Right lobe of liver (tissue), 4 donors: Measurements from ENCODE around the gene UACA.

Experiments
- POLR2A ChIP-seq: fragments of 450-650 bp; IDR thresholded peaks from one replicate; pipeline ENCODE4 v1.6.1; 2017; ENCODE audit warnings: antibody characterized with exemption, mild to moderate bottlenecking
- TF ChIP-seq, protein P1 (sequence below), 4 donors: fragments of 200-600 bp in 3 of 4; fragments of 450-650 bp in 1 of 4; IDR thresholded peaks; one replicate each; pipeline versions ENCODE4 v1.5.1 to v1.8.0; 2016 to 2022; ENCODE audit warnings: antibody characterized with exemption in 4 of 4, mild to moderate bottlenecking in 2 of 4
- donor health status: DM: no; HTN: no; CAD: no.
- donor health status: DM: no; HTN: no; CAD: no.
- donor health status: DM: no; HTN: yes; CAD: no.

DNA sequence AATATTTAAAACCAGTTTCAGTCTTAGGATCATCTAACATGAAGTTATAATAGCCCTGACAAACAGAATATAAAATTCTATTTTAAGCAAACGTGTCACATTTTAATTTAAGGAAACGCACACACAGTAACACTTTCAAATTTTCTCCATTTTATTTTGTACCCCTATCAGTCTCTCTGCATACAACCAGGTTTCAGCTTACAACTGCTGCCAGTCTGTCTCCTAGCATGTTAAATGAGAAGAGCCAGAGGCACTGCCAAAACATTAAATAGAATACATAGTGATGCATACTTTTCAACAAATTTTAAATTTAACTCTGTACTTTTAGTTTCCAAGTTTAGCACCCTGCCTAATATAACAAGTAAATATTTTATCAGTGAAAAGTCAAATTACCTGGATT lies 60.8 kb downstream of the UACA start:
- TF ChIP-seq POLR2A, result no peak
- TF ChIP-seq, protein P1, sequence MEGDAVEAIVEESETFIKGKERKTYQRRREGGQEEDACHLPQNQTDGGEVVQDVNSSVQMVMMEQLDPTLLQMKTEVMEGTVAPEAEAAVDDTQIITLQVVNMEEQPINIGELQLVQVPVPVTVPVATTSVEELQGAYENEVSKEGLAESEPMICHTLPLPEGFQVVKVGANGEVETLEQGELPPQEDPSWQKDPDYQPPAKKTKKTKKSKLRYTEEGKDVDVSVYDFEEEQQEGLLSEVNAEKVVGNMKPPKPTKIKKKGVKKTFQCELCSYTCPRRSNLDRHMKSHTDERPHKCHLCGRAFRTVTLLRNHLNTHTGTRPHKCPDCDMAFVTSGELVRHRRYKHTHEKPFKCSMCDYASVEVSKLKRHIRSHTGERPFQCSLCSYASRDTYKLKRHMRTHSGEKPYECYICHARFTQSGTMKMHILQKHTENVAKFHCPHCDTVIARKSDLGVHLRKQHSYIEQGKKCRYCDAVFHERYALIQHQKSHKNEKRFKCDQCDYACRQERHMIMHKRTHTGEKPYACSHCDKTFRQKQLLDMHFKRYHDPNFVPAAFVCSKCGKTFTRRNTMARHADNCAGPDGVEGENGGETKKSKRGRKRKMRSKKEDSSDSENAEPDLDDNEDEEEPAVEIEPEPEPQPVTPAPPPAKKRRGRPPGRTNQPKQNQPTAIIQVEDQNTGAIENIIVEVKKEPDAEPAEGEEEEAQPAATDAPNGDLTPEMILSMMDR (IDR thresholded peaks at IDR 0.05), result no peak
